ENCODE results near the gene PRDM13.
"Not testable (repeated sequence)": the region's sequence is repeated elsewhere in the genome, so short reads cannot be mapped to it uniquely, and the experiment has no call there.

PRDM13 gene

DNA sequence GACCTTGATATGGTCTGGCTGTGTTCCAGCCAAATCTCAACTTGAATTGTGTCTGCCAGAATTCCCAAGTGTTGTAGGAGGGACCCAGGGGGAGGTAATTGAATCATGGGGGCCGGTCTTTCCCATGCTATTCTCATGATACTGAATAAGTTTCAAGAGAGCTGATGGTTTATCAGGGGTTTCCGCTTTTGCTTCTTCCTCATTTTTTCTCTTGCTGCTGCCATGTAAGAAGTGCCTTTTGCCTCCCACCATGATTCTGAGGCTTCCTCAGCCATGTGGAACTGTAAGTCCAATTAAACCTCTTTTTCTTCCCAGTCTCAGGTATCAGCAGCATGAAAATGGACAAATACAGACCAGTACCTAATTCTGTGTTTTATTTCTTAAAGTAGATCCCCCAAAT, 15.4 kb downstream of the PRDM13 start:
- H3K4me3 ChIP-seq (ENCODE audit: low read depth, low read length) = not testable (repeated sequence)

DNA sequence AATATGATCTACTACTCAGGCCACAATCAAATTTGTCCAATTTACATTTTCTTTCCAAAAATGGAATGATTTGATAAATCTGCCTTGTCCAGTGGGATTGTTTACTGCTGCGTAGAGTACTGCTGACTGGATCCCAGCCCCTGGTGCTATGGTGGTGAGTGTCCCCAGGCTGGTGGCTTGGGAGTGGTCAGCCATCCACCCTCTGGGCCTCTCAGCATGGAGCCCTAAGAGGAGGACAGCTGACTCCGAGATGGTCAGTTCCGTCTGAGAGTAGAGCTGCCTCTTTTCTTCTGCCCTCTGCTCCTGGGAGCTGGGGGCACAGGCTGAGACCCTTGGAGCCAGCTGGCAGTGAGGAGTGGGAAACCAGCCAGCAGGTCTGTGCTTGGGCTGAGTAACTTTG, 22.7 kb downstream of the PRDM13 start:
- no peak overlapping the region for H3K4me3 ChIP-seq (ENCODE audit: low read depth, low read length)

- no peak overlapping the region for H3K4me3 ChIP-seq (ENCODE audit: low read depth, low read length)
These were observed 31.0 kb downstream of the PRDM13 start for GRCh38 chr6:99637629-99638028.

DNA sequence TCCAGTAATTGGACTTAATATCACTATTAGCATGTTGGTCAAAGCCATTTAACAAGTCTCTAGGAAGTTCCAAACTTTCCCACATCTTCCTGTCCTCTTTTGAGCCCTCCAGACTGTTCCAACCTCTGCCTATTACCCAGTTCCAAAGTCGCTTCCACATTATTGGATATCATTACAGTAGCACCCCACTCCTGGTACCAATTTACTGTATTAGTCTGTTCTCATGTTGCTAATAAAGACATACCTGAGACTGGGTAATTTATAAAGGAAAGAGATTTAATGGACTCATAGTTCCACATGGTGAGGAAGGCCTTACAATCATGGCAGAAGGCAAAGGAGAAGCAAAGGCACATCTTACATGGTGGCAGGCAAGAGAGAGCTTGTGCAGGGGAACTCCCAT, 31.7 kb downstream of the PRDM13 start:
- not testable (repeated sequence) for H3K4me3 ChIP-seq (ENCODE audit: low read depth, low read length)

- no peak overlapping the region for H3K4me3 ChIP-seq (ENCODE audit: low read depth, low read length)
These were observed 34.6 kb downstream of the PRDM13 start for GRCh38 chr6:99641270-99641669.

DNA sequence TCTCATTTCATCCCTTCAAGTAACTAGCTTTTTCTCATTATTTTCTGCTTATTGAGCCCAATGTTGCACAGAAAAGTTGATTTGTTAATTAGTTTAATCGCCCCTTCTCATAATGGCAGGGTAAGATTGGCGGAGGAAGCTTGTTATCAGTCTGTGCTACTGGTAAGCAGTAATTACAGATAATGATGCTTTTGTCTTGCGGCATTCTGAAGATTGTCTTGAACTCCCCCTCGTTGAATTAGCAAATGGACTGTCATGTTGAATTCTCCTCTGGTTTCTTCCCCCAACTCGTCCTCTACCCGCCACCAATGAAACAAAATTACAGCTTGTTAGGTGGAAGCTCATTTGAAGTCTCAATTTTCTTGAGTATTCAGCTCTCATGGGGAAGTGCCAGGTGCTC, 39.4 kb downstream of the PRDM13 start:
- H3K4me3 ChIP-seq (ENCODE audit: low read depth, low read length) = no peak overlapping the region

- not testable (repeated sequence) for H3K4me3 ChIP-seq (ENCODE audit: low read depth, low read length)
These were observed 43.5 kb downstream of the PRDM13 start for GRCh38 chr6:99650091-99650571.

GRCh38 chr6:99660206-99660605, 53.6 kb downstream of the PRDM13 start:
- no peak overlapping the region for H3K4me3 ChIP-seq (ENCODE audit: low read depth, low read length)

DNA sequence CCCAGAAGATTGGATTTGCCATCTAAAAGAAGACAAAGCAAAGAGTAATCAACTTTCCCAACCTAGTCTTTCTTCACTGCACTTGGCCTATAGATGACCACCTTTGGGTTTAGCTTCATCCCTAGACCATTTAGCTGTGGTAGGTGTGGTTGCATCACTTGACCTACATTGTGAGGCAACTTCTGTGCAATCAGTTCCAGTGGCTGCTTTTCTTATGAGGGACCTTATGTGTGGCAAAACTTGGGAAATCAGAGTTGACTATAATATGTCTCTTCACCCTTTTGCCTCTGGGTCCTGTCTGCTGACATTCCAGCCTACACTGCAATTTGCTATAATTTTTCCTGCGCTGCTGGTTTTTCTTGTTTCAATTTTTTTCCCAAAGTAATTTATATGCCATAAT, 55.2 kb downstream of the PRDM13 start:
- no peak overlapping the region for H3K4me3 ChIP-seq (ENCODE audit: low read depth, low read length)

- no peak overlapping the region for H3K4me3 ChIP-seq (ENCODE audit: low read depth, low read length)
These were observed 56.0 kb downstream of the PRDM13 start for GRCh38 chr6:99662616-99663015.
